ENCODE results near the gene DYRK1B.

The DYRK1B gene

DNA sequence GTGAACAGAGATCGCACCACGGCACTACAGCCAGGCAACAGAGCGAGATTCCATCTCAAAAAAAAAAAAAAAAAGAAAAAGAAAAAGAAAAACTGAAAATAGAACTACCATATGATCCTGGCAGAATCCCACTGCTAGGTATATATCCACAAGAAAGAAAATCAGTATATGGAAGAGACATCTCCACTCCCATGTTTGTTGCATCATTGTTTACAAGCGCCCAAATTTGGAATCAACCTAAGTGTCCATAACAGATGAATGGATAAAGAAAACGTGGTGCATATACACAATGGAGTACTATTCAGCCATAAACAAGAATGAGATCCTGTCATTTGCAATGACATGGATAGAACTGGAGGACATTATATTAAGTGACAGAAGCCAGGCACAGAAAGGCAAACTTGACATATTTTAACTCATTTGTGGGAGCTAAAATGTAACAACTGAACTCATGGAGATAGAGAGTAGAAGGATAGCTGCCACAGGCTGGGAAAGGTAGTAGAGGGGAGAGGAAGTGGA, 26.1 kb downstream of the DYRK1B start:
- no peak for DNase-seq

DNA sequence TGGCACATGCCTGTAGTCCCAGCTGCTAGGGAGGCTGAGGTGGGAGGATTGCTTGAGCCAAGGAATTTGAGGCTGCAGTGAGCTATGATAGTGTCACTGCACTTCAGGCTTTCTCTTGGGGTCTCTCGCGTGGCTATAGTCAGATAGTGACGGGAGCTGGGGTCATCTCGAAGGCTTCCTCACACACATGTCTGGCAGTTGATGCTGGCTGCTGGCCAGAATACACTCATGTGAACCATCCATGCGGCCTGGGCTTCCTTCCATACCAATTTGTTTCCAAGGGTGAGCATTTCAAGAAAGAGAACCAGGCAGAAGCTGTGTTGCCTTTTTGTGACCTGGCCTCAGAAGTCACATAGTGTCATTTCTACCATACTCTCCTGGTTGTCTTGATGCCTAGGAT, 28.9 kb downstream of the DYRK1B start:
- no peak for DNase-seq

DNA sequence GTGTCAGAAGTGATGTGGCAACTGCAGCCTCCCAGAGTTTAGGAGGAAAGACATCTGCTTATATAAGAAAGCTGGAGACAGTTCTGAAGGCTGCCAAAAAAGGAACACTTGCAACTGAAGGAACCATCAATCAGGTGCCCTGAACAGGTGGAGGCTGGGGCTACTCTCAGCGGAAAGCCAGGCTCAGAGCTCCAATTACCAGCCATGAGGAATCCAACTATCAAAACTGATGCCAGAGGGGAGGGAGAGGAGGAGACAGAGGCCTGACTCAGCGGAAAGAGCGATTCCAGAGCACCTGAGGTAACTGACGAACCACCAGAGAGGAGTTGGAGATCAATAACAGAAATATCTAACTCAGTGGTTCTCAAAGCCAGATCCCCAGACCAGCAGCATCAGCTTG, 31.0 kb downstream of the DYRK1B start:
- DNase-seq, result no peak

DNA sequence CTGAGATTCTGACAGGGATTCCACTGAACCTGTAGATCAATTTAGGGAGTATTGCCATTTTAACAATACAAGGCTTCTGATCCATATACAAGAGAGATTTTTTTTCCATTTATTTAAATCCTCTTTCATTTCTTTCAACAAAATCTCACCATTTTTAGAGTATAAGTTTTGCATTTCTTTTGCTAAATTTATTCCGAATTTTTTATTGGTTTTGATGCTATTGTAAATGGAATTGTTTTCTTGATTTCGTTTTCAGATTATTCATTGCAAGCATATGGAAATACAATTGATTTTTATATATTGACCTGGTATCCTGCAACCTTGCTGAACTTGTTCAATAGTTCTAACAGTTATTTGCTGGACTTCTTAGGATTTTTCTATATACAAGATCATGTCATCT, 36.9 kb downstream of the DYRK1B start:
- DNase-seq, result no peak

DNA sequence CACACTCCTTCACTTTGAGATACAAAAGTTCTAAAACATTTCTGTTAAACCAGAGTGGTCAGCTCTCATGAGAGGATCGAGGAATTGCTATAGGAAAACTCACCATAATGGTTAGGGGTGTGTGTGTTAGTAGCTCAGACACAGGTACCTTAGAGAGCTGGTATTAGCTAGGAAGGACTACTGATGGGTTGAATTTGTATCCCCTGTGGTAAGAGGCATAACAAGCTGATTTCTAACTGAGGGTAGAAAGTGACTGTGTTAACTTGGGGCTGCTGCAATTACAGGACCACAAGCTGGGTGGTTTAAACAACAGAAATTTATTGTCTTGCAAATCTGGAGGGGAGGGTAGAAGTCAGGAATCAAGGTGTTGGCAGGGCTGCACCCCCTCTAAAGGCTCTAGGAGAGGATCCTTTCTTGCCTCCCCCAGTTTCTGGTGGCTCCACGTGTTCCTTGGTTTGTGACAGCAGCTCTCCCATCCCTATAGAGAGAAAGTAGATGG, 37.9 kb downstream of the DYRK1B start:
- DNase-seq, result no peak

DNA sequence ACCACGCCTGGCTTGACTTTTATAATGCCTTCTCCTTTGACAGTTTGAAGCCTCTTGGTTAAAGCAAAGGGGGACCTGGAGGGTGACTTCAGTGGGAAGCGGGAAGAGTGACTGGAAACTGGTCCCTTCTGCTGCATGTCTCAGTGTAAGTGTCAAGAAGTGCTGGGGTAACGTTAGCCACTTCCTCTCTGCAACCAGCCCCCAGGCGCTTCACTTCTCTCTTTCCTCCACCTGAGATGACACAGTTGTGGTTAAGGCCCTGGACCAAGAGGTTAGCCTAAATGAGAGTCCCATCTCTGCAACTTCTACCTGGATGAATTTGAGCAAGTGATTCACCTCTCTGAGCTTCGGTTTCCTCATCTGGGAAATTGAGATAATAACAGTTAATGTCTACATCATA, 39.0 kb downstream of the DYRK1B start:
- no peak for DNase-seq

DNA sequence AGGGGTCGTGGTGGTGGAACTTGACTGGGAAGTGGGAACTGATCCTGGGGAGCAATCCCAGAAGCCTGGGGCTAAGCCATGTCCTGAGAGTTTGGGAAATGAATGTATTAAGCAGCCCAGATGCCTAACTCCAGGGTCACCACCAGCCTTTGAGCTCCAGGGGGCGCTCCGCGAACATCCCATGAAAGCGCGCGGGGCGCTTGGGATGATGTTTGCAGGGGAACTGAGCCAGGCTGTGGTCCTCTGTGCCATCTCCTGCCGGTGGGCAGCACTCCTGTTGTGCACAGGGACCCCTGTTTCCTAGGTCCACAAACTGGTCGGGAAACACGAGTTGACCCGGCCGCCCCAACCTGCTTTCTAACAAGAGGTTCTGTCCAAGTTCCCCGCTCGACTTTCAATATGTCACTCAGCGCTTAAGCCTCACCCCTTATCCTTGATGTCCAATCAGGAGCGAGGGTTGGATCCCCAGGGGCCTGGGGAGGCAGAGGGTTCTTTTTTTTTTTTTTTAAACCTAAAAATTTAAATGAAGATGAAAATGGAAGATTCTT, 40.9 kb downstream of the DYRK1B start:
- DNase-seq, result peak; percentile 87

DNA sequence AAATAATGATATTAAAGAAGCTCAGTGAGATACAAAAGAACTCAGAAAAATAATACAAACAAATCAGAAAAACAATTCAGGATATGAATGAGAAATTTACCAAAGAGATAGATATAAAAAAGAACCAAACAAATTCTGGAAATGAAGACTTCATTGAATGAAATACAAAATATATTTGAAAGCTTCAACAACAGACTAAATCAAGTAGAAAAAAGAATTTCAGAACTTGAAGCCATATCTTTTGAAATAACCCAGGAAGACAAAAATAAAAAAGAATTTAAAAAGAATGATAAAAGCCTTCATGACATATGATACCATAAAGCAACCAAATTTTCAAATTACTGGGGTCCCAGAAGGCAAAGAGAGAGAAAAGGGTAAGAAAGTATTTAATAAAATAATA, 45.7 kb downstream of the DYRK1B start:
- DNase-seq, result no peak

DNA sequence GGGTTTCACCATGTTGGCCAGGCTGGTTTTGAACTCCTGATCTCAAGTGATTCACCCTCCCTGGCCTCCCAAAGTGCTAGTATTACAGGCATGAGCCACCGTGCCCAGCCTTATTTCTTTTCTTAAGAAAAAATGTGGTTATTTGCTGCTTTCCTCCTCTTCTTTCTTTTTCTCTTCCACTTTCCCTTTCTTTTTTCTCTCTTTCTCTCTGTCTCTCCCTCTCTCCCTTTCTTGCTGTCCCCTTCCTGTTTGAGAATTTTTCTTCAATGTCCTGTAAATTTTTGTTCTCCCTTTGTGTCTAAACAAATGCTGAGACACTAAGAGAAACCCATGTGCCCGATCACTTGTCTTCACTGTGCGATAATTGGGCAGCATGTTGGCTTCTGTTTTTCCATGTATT, 53.1 kb downstream of the DYRK1B start:
- DNase-seq, result no peak

DNA sequence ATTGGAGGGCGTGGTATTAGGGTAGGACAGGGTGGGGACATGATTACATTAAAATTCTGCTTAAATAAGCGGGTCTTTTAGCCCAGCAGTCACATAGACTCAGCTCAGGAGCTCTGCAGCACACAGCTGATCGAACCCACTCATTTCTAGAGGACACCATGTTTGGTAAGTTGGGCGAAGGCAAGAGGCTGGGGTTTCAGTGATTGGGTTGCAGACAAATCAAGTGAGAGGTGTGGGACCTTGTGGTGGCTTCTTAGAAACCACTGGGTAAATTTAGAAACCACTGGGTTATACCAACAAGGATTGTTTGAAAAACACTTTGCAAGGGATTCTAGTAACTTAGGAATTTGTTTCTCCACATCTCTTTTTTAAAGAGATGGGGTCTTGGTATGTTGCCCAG, 55.2 kb downstream of the DYRK1B start, which contains the start of gene LEUTX:
Gene LEUTX, plus strand, starts transcription at position 92 of the 400 bp plus-strand sequence. Its CDS starts 67 bp downstream, at position 159.
- no peak for DNase-seq

Measured in islet precursor cell (in vitro differentiated cells).